GM23248 (cell line): ENCODE results near the gene GHR.

Source experiments
- EZH2 ChIP-seq: fragments of 200-600 bp; sonication (generic); IDR thresholded peaks from 2 replicates; pipeline ENCODE4 v1.6.1; 2018; ENCODE audit warnings: antibody characterized with exemption, mild to moderate bottlenecking; ENCODE audit not compliant: insufficient read depth, poor library complexity, severe bottlenecking
- EZH2phosphoT487 ChIP-seq: fragments of 200-600 bp; sonication (generic); IDR thresholded peaks from 2 replicates; pipeline ENCODE4 v1.6.1; 2018; ENCODE audit warnings: antibody characterized with exemption, moderate library complexity, mild to moderate bottlenecking, low read depth; ENCODE audit not compliant: insufficient read depth

GRCh38 chr5:42666869-42667268 lies 243.6 kb downstream of the GHR start:
- TF ChIP-seq EZH2 (no peak), EZH2phosphoT487 (no peak)
